ENCODE measurements around the gene CABLES1. TPM values are rescaled to one million over a fixed set of nuclear protein-coding genes. Genes with fewer than 3 reads are reported as not detected.
"Not testable (repeated sequence)": the region's sequence is repeated elsewhere in the genome, so short reads cannot be mapped to it uniquely, and the experiment has no call there.

Gene CABLES1
- total RNA-seq, 2 donors from 2014 or later, result 2.7 to 5.8 TPM

GRCh38 chr18:23263551-23264235 lies 128.4 kb downstream of the CABLES1 start:
- Mint-ChIP-seq H3K27ac (no peak overlapping the region), H3K4me1 (peaks cover 9% of the 10 kb centered on the region), H3K4me3 (no peak overlapping the region), H3K36me3 (ENCODE audit: low read depth) (no peaks in the 10 kb centered on the region), H3K9me3 (no peaks in the 10 kb centered on the region), H3K27me3 (no peaks in the 10 kb centered on the region)
- no peak for ATAC-seq (replicated peaks)

DNA sequence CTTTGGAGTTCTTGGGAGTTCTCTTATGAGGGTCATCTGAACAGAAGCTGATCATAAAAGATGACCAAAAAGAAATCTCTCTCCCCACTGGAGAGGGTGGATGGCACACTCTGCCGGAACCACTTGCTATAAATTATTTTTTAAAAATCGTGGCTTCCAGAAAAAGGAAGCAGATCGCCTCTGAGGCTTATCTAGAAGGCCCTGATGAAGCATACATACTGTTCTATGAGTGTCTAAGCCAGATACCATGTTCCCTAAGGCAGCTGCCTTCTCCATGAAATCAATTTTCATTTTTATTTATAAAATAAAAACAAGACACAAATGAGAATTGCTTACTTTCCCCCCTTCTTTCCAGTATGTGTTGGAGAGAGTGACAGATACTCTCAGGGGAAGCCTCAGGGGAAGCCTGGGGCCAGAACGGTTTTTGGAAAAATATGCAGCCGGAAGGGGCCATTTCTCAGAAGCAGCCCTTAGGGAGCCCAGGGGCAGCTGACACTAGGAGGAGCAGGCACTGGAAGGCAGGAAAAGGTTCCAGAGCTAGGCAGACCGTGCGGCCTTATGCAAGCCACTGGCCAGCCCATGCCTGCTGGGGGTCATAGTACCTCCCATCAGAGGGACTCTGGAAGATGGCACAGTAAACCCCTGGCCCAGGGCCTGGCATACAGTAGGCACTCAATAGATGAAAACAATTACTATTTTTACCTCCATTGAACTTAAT lies 130.6 kb downstream of the CABLES1 start:
- Mint-ChIP-seq H3K27ac (no peak overlapping the region), H3K4me3 (no peak overlapping the region), H3K9me3 (peaks cover 6% of the 10 kb centered on the region), H3K36me3 (ENCODE audit: low read depth) (no peaks in the 10 kb centered on the region), H3K4me1 (peaks cover 17% of the 10 kb centered on the region), H3K27me3 (no peaks in the 10 kb centered on the region)
- ATAC-seq (replicated peaks), result no peak

- Mint-ChIP-seq H3K4me1 (peaks cover 17% of the 10 kb centered on the region), H3K27ac (peak overlapping the region; percentile 23), H3K36me3 (ENCODE audit: low read depth) (no peaks in the 10 kb centered on the region), H3K9me3 (peaks cover 10% of the 10 kb centered on the region), H3K27me3 (no peaks in the 10 kb centered on the region), H3K4me3 (peak overlapping the region; percentile 5)
- ATAC-seq (replicated peaks), result peak; percentile 62
These were observed 131.6 kb downstream of the CABLES1 start for GRCh38 chr18:23266717-23267446.

GRCh38 chr18:23267447-23267776 lies 132.1 kb downstream of the CABLES1 start:
- Mint-ChIP-seq H3K9me3 (peaks cover 10% of the 10 kb centered on the region), H3K4me3 (peak overlapping the region; percentile 5), H3K27me3 (no peaks in the 10 kb centered on the region), H3K36me3 (ENCODE audit: low read depth) (no peaks in the 10 kb centered on the region), H3K27ac (peak overlapping the region; percentile 23), H3K4me1 (peaks cover 17% of the 10 kb centered on the region)
- no peak for ATAC-seq (replicated peaks)

- peak overlapping the region; percentile 35 for H3K27ac Mint-ChIP-seq
- H3K36me3 Mint-ChIP-seq (ENCODE audit: low read depth), result no peaks in the 10 kb centered on the region
- H3K9me3 Mint-ChIP-seq, result peaks cover 10% of the 10 kb centered on the region
- peak; percentile 44 for ATAC-seq (replicated peaks)
- H3K4me1 Mint-ChIP-seq, result peaks cover 17% of the 10 kb centered on the region
- H3K4me3 Mint-ChIP-seq, result peak overlapping the region; percentile 45
- H3K27me3 Mint-ChIP-seq, result no peaks in the 10 kb centered on the region
These were observed 133.4 kb downstream of the CABLES1 start for GRCh38 chr18:23268641-23269040.

- peaks cover 10% of the 10 kb centered on the region for H3K9me3 Mint-ChIP-seq
- not testable (repeated sequence) for H3K36me3 Mint-ChIP-seq (ENCODE audit: low read depth); H3K27me3 Mint-ChIP-seq
- H3K4me3 Mint-ChIP-seq, result peak overlapping the region; percentile 45
- ATAC-seq (replicated peaks), result peak; percentile 83
- peak overlapping the region; percentile 35 for H3K27ac Mint-ChIP-seq
- peaks cover 17% of the 10 kb centered on the region for H3K4me1 Mint-ChIP-seq
These were observed 133.8 kb downstream of the CABLES1 start for GRCh38 chr18:23269068-23269467.

DNA sequence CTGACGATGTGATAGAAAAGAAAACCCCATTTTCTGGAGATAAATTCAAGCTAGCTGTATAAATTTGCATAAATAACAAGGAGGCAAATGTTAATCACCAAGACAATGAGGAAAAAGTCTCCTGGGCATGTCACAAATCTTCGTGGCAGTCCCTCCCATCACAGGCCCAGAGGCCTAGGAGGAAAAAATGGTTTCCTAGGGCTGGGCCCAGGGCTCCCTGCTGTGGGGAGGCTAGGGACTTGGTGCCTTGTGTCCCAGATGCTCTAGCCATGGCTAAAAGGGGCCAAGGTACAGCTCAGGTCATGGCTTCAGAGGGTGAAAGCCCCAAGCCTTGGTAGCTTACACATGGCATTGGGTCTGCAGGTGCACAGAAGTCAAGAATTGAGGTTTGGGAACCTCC lies 134.6 kb downstream of the CABLES1 start:
- Mint-ChIP-seq H3K27ac (peak overlapping the region; percentile 35), H3K27me3 (no peaks in the 10 kb centered on the region), H3K4me1 (peaks cover 17% of the 10 kb centered on the region), H3K4me3 (peak overlapping the region; percentile 45), H3K9me3 (peaks cover 10% of the 10 kb centered on the region), H3K36me3 (ENCODE audit: low read depth) (no peaks in the 10 kb centered on the region)
- no peak for ATAC-seq (replicated peaks)

DNA sequence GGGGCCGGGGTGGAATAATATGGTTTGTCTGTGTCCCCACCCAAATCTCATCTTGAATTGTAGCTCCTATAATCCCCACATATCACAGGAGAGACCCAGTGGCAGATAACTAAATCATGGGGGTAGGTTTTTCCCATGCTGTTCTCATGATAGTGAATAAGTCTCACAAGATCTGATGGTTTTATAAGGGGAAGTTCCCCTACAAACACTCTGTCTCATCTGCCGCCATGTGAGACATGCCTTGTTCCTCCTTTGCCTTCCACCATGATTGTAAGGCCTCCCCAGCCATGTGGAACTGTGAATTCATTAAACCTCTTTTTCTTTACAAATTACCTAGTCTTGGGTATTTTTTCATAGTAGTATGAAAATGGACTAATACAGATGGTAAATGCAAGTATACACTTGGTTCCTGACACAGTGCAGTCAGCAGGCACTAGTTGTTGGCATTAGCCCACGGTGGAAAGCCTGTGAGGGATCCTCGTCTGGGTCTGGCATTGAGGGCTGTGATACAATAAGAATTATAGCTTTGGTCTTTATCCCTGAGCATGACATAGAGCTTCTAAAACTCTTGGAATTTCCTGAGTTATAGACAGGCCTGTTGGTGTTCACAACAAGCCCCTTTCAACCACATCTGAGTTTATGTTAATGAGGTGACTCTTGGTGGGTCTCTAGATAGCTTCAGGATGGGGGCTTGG lies 135.8 kb downstream of the CABLES1 start:
- H3K27me3 Mint-ChIP-seq, result no peaks in the 10 kb centered on the region

DNA sequence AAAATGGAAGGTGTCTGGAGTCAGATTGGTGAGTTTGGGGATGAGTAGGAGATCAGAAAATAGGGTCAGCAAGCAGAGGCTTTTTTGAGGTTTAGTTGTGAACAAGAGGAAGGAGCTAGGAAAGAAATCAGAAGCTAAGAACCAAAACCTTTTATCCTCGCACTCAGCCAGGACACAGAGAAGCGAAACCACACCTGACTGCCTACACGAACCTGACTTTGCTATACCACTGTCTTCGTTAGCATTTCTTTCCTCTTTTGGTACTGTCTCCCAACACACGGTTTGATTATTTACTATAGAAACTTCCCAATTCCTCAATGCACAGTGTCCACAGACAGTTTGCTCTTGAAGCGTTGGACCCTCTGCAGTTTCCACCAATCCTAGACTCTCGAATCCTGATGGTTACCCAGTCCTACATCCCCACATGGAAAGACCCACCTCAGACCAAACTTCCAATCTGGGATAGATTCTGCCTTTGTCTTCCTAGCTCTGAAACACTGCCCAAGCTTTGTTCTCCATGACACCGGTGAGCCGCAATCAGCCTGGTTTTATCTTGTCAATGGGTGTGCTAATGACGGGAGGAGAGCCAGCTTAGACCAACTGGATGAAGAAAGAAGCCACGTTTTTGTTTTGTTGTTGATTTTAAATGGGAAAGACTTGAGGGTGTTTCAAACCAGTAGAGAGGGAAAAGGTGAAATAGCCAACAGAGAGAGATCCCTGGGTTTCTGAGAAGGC lies 137.4 kb downstream of the CABLES1 start:
- H3K27me3 Mint-ChIP-seq, result no peaks in the 10 kb centered on the region
- peaks cover 10% of the 10 kb centered on the region for H3K9me3 Mint-ChIP-seq
- H3K4me3 Mint-ChIP-seq, result no peak overlapping the region
- peaks cover 10% of the 10 kb centered on the region for H3K4me1 Mint-ChIP-seq
- no peak for ATAC-seq (replicated peaks)
- H3K27ac Mint-ChIP-seq, result no peak overlapping the region
- H3K36me3 Mint-ChIP-seq (ENCODE audit: low read depth), result no peaks in the 10 kb centered on the region

More for the DNA sequence above, 135.8 kb downstream of the CABLES1 start:
- ATAC-seq (replicated peaks), result no peak
- Mint-ChIP-seq H3K27ac (no peak overlapping the region), H3K9me3 (peaks cover 10% of the 10 kb centered on the region), H3K4me1 (peaks cover 17% of the 10 kb centered on the region), H3K4me3 (peak overlapping the region; percentile 15), H3K36me3 (ENCODE audit: low read depth) (no peaks in the 10 kb centered on the region)

DNA sequence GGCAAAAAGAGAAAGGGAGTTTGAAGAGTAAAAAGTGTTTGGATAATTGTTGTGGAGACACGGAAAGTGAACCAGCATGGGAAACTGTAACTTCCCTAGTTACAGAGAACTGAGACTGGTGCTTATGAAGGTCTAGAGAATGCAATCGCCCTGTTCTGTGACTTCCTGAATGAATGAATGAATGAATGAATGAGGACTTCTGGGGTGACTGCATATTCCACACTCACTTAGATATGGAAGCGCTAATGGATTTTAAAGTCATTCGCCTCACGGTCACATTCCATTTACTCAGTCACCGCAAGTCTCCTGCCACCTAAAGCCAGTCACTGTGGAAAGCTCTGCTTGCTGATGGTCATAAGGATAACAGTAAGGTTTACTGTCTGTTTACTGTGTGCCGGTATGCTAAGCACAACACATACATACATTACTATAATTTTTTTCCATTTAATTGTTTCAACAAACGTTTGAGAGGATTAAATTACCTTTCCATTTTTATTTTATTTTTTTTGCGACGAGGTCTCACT lies 138.2 kb downstream of the CABLES1 start:
- Mint-ChIP-seq H3K4me1 (peaks cover 9% of the 10 kb centered on the region), H3K27me3 (no peaks in the 10 kb centered on the region), H3K9me3 (peaks cover 10% of the 10 kb centered on the region), H3K4me3 (no peak overlapping the region), H3K36me3 (ENCODE audit: low read depth) (no peaks in the 10 kb centered on the region), H3K27ac (no peak overlapping the region)
- ATAC-seq (replicated peaks), result no peak

DNA sequence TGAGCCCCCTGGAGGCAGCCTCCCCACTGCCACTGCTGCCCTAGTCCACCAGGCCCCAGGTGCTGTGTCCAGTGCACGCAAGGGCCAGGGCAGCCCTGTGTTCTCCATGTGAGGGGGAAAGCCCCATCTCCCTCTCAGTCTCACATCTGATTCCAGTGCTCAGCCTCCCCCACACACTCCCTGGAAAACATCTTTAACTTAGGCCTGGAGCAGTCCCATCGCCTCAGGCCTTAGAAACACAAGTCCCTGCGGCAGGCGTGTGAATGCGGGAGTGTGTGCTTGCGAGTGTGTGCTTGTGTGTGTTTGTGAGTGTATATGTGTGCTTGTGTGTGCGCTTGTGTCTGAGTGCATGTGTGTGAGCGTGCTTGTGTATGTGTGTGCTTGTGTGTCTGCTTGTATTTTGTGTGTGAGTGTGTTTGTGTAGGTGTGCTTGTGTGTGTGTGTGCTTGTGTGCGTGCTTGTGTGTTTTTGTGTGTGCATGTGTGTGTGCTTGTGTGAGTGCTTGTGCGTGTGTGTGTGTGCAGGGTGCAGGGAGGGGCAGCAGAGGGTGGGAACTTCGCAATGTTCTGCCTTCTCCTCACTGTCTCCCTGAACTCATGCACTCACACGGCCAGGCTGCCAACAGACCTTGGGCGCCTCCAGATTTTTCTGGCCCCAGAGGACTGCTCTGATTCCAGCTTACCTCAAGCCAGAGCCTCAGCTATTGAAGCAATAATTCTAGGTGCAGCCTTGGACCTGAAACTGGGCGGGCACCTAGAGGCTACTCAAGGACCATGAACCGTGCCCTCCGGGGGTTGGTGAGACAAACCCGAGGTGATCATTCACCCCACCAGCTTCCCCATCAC lies 139.6 kb downstream of the CABLES1 start:
- Mint-ChIP-seq H3K27me3 (no peaks in the 10 kb centered on the region), H3K36me3 (ENCODE audit: low read depth) (no peaks in the 10 kb centered on the region), H3K4me1 (no peaks in the 10 kb centered on the region), H3K9me3 (peaks cover 4% of the 10 kb centered on the region), H3K27ac (no peak overlapping the region), H3K4me3 (no peak overlapping the region)
- no peak for ATAC-seq (replicated peaks)

DNA sequence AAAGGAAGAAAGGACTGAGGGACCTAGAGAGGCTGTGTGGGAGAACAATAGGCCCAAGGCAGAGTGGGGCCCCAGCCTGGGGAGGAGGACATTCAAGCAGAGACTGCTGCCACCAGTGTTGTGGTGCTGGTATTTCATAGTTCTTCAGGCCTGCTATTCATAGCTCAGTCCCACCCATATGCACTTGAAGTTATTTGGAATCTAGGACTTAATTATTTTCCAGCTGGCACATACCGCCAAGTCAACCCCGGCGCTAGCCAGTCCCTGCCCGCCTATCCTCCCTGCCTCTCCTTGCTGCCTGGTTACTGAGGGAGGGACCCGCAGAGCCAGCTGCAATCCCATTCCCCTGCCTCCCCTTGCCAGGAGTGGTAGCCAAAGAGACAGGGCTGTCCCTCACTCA lies 141.2 kb downstream of the CABLES1 start:
- Mint-ChIP-seq H3K27ac (no peak overlapping the region), H3K4me1 (no peaks in the 10 kb centered on the region), H3K9me3 (no peaks in the 10 kb centered on the region), H3K36me3 (ENCODE audit: low read depth) (no peaks in the 10 kb centered on the region), H3K27me3 (no peaks in the 10 kb centered on the region), H3K4me3 (no peak overlapping the region)
- ATAC-seq (replicated peaks), result no peak

- H3K36me3 Mint-ChIP-seq (ENCODE audit: low read depth), result no peaks in the 10 kb centered on the region
- no peaks in the 10 kb centered on the region for H3K4me1 Mint-ChIP-seq
- no peak overlapping the region for H3K4me3 Mint-ChIP-seq
- H3K27ac Mint-ChIP-seq, result no peak overlapping the region
- H3K27me3 Mint-ChIP-seq, result no peaks in the 10 kb centered on the region
- ATAC-seq (replicated peaks), result no peak
- H3K9me3 Mint-ChIP-seq, result no peaks in the 10 kb centered on the region
These were observed 142.1 kb downstream of the CABLES1 start for GRCh38 chr18:23277399-23277798.
